Measurements from ENCODE around the gene TMEM242.

- no peak for TF ChIP-seq EZH2phosphoT487 (IDR thresholded peaks at IDR 0.05; ENCODE audit: insufficient read depth, low read depth)
- TF ChIP-seq EZH2 (IDR thresholded peaks at IDR 0.05; ENCODE audit: insufficient read depth, poor library complexity, severe bottlenecking), result no peak
These were observed 6.5 kb upstream of the TMEM242 start for GRCh38 chr6:157329829-157330228.
